ENCODE results near the gene ENAH.

GRCh38 chr1:225548140-225548857 lies 104.6 kb downstream of the ENAH start:
- TF ChIP-seq CTCF (IDR thresholded peaks at IDR 0.05) (no peak), POLR2A (IDR thresholded peaks at IDR 0.05; ENCODE audit: low read depth) (no peak)
